HCT116 (cell line): ENCODE results near the gene DNAH10.

ENCODE experiments used
- CTCF ChIP-seq, 3 experiments: fragments of 200-600 bp in 1 of 3; sonication (generic) in 1 of 3; IDR thresholded peaks in 2 of 3; conservative IDR thresholded peaks in 1 of 3; 2 replicates each; pipeline ENCODE4 v1.5.1; 2012 to 2017; ENCODE audit warnings: low read depth in 2 of 3, low read length in 2 of 3, antibody characterized with exemption in 1 of 3, borderline replicate concordance in 1 of 3, control low read depth in 1 of 3, mild to moderate bottlenecking in 1 of 3, mixed read lengths in 1 of 3, mixed run types in 1 of 3, moderate library complexity in 1 of 3; ENCODE audit not compliant: insufficient read depth in 1 of 3
- EGR1 ChIP-seq: IDR thresholded peaks from 2 replicates; pipeline ENCODE4 v1.6.1; 2012; ENCODE audit warnings: low read depth
- ZFX ChIP-seq: fragments of 450-650 bp; IDR thresholded peaks from 2 replicates; pipeline ENCODE4 v1.6.1; 2017
- TF ChIP-seq, protein P1 (sequence below): IDR thresholded peaks from 2 replicates; pipeline ENCODE4 v1.6.1; 2012; ENCODE audit warnings: low read depth
- TF ChIP-seq, protein P2 (sequence below): IDR thresholded peaks from 2 replicates; pipeline ENCODE4 v1.6.1; 2012

GRCh38 chr12:123984903-123985302 lies 222.8 kb downstream of the DNAH10 start:
- no peak for TF ChIP-seq ZFX
- TF ChIP-seq CTCF (IDR thresholded peaks at IDR 0.05 in 2 of 3, conservative IDR thresholded peaks at IDR 0.05 in 1 of 3; ENCODE audit: borderline replicate concordance in 1 of 3, insufficient read depth in 1 of 3, low read depth in 2 of 3, low read length in 2 of 3) = no peak
- TF ChIP-seq, protein P1, sequence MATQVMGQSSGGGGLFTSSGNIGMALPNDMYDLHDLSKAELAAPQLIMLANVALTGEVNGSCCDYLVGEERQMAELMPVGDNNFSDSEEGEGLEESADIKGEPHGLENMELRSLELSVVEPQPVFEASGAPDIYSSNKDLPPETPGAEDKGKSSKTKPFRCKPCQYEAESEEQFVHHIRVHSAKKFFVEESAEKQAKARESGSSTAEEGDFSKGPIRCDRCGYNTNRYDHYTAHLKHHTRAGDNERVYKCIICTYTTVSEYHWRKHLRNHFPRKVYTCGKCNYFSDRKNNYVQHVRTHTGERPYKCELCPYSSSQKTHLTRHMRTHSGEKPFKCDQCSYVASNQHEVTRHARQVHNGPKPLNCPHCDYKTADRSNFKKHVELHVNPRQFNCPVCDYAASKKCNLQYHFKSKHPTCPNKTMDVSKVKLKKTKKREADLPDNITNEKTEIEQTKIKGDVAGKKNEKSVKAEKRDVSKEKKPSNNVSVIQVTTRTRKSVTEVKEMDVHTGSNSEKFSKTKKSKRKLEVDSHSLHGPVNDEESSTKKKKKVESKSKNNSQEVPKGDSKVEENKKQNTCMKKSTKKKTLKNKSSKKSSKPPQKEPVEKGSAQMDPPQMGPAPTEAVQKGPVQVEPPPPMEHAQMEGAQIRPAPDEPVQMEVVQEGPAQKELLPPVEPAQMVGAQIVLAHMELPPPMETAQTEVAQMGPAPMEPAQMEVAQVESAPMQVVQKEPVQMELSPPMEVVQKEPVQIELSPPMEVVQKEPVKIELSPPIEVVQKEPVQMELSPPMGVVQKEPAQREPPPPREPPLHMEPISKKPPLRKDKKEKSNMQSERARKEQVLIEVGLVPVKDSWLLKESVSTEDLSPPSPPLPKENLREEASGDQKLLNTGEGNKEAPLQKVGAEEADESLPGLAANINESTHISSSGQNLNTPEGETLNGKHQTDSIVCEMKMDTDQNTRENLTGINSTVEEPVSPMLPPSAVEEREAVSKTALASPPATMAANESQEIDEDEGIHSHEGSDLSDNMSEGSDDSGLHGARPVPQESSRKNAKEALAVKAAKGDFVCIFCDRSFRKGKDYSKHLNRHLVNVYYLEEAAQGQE = no peak
- no peak for TF ChIP-seq EGR1
- TF ChIP-seq, protein P2, sequence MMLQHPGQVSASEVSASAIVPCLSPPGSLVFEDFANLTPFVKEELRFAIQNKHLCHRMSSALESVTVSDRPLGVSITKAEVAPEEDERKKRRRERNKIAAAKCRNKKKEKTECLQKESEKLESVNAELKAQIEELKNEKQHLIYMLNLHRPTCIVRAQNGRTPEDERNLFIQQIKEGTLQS = no peak
